ENCODE results near the gene ATP5F1C. TPM values are rescaled to one million over a fixed set of nuclear protein-coding genes. Genes with fewer than 3 reads are reported as not detected.
A peak's percentile ranks its signal among the peaks of the same experiment; 100 is the strongest.
"Not testable (repeated sequence)": the region's sequence is repeated elsewhere in the genome, so short reads cannot be mapped to it uniquely, and the experiment has no call there.

ATP5F1C gene
- total RNA-seq = 100 to 1,000 TPM; 317 to 396 TPM

DNA sequence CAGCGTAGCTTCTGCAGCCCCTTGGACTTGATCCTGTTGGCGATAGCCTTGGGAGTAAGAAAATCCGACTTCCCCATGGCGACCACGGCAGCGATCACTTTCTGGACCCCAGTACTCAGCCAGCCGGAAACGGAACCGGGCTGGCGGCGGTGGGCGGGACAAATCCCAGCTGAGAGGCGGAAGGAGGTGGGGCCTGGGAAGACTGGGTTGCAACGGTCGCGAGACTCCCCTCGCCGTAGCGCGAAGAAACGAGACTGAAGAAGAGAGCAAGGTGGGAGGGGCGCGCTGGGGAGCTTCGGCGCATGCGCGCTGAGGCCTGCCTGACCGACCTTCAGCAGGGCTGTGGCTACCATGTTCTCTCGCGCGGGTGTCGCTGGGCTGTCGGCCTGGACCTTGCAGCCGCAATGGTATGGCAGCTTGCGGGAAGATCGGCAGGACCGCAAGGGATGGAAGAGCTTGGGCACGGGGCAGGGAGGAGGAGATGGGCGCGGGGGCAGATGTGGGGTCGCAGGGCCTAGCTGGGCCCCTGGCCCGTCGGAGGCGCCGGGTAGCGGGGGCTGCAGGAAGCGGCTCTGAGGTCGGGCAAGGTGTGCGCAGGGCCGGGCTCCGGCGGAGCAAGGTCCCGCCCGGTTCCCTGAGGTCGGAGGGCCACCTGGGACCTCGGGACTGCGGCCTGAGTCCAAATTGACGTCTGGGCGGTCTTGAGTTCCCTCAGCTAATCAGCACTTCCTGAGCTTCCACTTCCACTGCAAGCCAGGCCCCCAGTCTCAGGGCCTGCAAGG, at the start of gene ATP5F1C, which contains the start of gene KIN:
ATP5F1C (plus strand) TSS at position 321 of the 782 bp plus-strand sequence; CDS start at position 352, 31 bp downstream.
KIN (minus strand) TSS at position 137 of the 782 bp plus-strand sequence; CDS start at position 77, 60 bp downstream.
- DNase-seq (peak; percentile 98), ATAC-seq (peak; percentile 96)
- no peak within 1 kb of the TSS for H3K4me3 Mint-ChIP-seq
- POLR2A ChIA-PET = interaction anchor here (0.6 to 3.1 kb wide), 5 partner anchors 12 to 1625 kb away, joined by 3 to 26 read pairs (median 3); partner anchors contain the start of gene TAF3
- H3K9me3 Mint-ChIP-seq (ENCODE audit: low read depth) = no peaks in the 10 kb centered on the region
- H3K27ac Mint-ChIP-seq = no peak within 1 kb of the TSS
- no peaks in the 10 kb centered on the region for H3K27me3 Mint-ChIP-seq
- peaks cover 54% of the 10 kb centered on the region for H3K4me1 Mint-ChIP-seq
- peaks cover 29% of the 10 kb centered on the region for H3K36me3 Mint-ChIP-seq (ENCODE audit: low read depth)
- CTCF ChIA-PET = interaction anchor here (0.7 to 2.5 kb wide), 6 partner anchors 9 to 366 kb away, joined by 3 to 14 read pairs (median 5); partner anchors contain the start of gene TAF3
- intact Hi-C loops (cut with DNase I, micrococcal nuclease) = loop anchor here (1.0 to 2.0 kb wide), 2 partner anchors 30 to 265 kb away; partner anchors contain the start of gene TAF3 (in 2 of the 2)

DNA sequence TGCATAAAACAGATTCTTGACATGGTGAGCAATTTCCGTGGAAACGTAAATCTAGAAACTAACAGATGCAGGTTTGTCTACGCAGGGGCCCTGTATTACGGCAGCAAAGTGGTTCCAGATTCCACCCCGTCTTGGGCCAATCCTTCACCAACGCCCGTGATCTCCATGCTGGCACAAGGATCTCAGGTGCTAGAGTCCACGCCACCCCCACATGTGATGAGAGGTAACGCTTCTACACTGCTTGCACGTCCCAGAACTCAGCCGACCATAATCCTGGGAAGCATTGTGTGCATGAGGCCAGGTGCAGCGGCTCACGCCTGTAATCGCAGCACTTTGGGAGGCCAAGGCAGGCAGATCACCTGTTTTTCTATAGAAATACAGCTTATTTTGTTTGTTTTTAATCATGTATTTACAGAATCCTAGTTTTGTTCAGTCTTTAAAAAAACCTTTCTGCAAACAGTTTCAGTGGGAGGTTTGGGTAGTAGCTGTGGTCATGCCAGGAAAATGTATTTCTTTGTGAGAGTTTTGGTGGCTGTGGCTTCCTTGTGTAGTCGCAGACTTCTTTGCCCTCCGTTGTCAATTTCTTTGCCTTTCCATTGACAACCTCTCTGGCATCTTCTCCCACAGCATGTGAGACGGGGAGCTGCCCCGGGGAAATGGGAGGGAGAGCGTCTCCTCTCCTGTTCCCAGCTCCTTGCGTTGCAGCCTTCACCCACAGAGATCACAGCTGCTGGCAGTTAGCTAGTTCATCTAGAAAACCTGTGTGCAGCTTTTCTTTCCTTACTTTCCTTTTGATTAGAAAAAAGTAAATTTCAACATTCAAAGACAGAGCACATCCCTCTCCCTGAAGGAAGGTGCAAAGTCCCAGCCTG, 49.2 kb upstream of the ATP5F1C start:
- ATAC-seq (no peak), DNase-seq (no peak)
- CTCF ChIA-PET = interaction anchor here (0.8 to 0.9 kb wide), 2 partner anchors 16 to 1216 kb away, joined by 3 read pairs; no protein-coding TSS in a partner anchor
- peaks cover 2% of the 10 kb centered on the region for H3K27me3 Mint-ChIP-seq
- POLR2A ChIA-PET = no interaction called here
- H3K4me3 Mint-ChIP-seq = no peak overlapping the region
- H3K4me1 Mint-ChIP-seq = no peaks in the 10 kb centered on the region
- no peaks in the 10 kb centered on the region for H3K9me3 Mint-ChIP-seq (ENCODE audit: low read depth)
- intact Hi-C loops (cut with DNase I, micrococcal nuclease) = no loop called here
- no peaks in the 10 kb centered on the region for H3K36me3 Mint-ChIP-seq (ENCODE audit: low read depth)
- H3K27ac Mint-ChIP-seq = no peak overlapping the region

DNA sequence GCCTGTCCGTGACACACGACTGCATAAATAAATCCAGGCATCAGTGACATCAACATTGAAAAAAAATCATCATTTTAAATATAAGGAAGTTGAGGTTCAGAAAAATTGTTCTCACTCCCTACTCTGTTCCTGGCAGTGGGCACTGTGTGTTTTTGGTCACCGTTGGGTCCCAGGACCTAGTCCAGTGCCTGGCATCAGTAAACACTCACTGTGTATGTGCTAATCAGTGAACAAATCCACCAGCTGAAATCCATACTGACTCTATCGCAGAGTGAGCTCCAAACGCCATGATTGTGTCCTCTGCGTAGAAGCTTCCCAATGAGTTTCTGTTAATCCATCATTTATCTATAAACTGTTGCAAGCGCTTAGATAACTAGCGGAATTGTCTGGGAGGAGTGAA, 43.7 kb upstream of the ATP5F1C start:
- POLR2A ChIA-PET = no interaction called here

GRCh38 chr10:7748637-7749036, 39.3 kb upstream of the ATP5F1C start:
- DNase-seq, POLR2A ChIA-PET, ATAC-seq: not testable (repeated sequence)

More for the DNA sequence above, 43.7 kb upstream of the ATP5F1C start:
- Mint-ChIP-seq H3K36me3 (ENCODE audit: low read depth) (no peaks in the 10 kb centered on the region), H3K4me1 (no peaks in the 10 kb centered on the region), H3K4me3 (no peak overlapping the region), H3K27me3 (peaks cover 2% of the 10 kb centered on the region), H3K9me3 (ENCODE audit: low read depth) (no peaks in the 10 kb centered on the region), H3K27ac (no peak overlapping the region)
- CTCF ChIA-PET = no interaction called here
- intact Hi-C loops (cut with DNase I, micrococcal nuclease) = no loop called here
- no peak for DNase-seq
- ATAC-seq = no peak

GRCh38 chr10:7750222-7750621, 37.8 kb upstream of the ATP5F1C start:
- ChIA-PET CTCF (no interaction called here), POLR2A (interaction anchor here (0.7 kb wide), 1 partner anchor 459 kb away, joined by 4 read pairs; no protein-coding TSS in a partner anchor)
- Mint-ChIP-seq H3K4me1 (no peaks in the 10 kb centered on the region), H3K27ac (no peak overlapping the region), H3K27me3 (no peaks in the 10 kb centered on the region), H3K9me3 (ENCODE audit: low read depth) (no peaks in the 10 kb centered on the region), H3K4me3 (no peak overlapping the region), H3K36me3 (ENCODE audit: low read depth) (peaks cover 24% of the 10 kb centered on the region)
- intact Hi-C loops (cut with DNase I, micrococcal nuclease) = loop anchor here (10.0 kb wide), 2 partner anchors 225 to 1455 kb away; no protein-coding TSS in a partner anchor
- ATAC-seq (no peak), DNase-seq (no peak)

More at GRCh38 chr10:7748637-7749036, 39.3 kb upstream of the ATP5F1C start:
- CTCF ChIA-PET; intact Hi-C loops (cut with DNase I, micrococcal nuclease); H3K4me3 Mint-ChIP-seq; H3K27me3 Mint-ChIP-seq; H3K27ac Mint-ChIP-seq; H3K4me1 Mint-ChIP-seq; H3K9me3 Mint-ChIP-seq (ENCODE audit: low read depth): not testable (repeated sequence)
- peaks cover 14% of the 10 kb centered on the region for H3K36me3 Mint-ChIP-seq (ENCODE audit: low read depth)

- CTCF ChIA-PET = no interaction called here
- Mint-ChIP-seq H3K27ac (peak overlapping the region; percentile 60), H3K4me1 (no peaks in the 10 kb centered on the region), H3K36me3 (ENCODE audit: low read depth) (peaks cover 27% of the 10 kb centered on the region), H3K9me3 (ENCODE audit: low read depth) (no peaks in the 10 kb centered on the region), H3K27me3 (no peaks in the 10 kb centered on the region), H3K4me3 (no peak overlapping the region)
- POLR2A ChIA-PET = no interaction called here
- no peak for ATAC-seq
- intact Hi-C loops (cut with DNase I, micrococcal nuclease) = loop anchor here (10.0 kb wide), 2 partner anchors 227 to 1453 kb away; no protein-coding TSS in a partner anchor
- DNase-seq = no peak
These were observed 35.7 kb upstream of the ATP5F1C start for GRCh38 chr10:7752251-7752650.

DNA sequence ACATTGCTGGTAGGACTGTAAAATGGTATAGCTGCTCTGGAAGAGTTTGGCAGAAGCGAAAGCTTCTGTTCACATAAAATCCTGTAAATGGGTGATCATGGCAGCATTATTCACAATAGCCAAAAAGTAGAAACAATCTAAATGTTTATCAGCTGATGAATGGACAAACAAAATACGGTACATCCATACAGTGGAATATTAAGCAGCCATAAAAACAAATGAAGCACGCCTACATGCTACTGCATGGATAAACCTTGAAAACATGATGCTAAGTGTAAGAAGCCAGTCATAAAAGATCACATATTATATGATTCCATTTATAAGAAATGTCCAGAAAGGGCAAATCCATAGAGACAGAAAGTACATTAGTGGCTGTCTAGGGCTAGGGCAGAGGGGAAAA, 32.9 kb upstream of the ATP5F1C start:
- H3K9me3 Mint-ChIP-seq (ENCODE audit: low read depth) = no peaks in the 10 kb centered on the region
- no peak overlapping the region for H3K27ac Mint-ChIP-seq
- no peak for DNase-seq
- intact Hi-C loops (cut with DNase I, micrococcal nuclease) = loop anchor here (10.0 kb wide), 2 partner anchors 230 to 1450 kb away; no protein-coding TSS in a partner anchor
- no peak for ATAC-seq
- no peaks in the 10 kb centered on the region for H3K4me1 Mint-ChIP-seq
- POLR2A ChIA-PET = no interaction called here
- H3K4me3 Mint-ChIP-seq = no peak overlapping the region
- peaks cover 38% of the 10 kb centered on the region for H3K36me3 Mint-ChIP-seq (ENCODE audit: low read depth)
- CTCF ChIA-PET = interaction anchor here (1.4 kb wide), 1 partner anchor 16 kb away, joined by 3 read pairs; no protein-coding TSS in a partner anchor
- no peaks in the 10 kb centered on the region for H3K27me3 Mint-ChIP-seq

- ChIA-PET CTCF (interaction anchor here (0.6 to 1.0 kb wide), 3 partner anchors 20 to 1824 kb away, joined by 3 to 4 read pairs (median 4); partner anchors contain the start of genes ATP5F1C and KIN), POLR2A (interaction anchor here (0.6 kb wide), 1 partner anchor 309 kb away, joined by 6 read pairs; no protein-coding TSS in a partner anchor)
- DNase-seq (peak; percentile 49), ATAC-seq (peak; percentile 53)
- intact Hi-C loops (cut with DNase I, micrococcal nuclease) = loop anchor here (1.0 to 10.0 kb wide), 3 partner anchors 232 to 1549 kb away; no protein-coding TSS in a partner anchor
- Mint-ChIP-seq H3K4me3 (no peak overlapping the region), H3K27ac (no peak overlapping the region), H3K4me1 (no peaks in the 10 kb centered on the region), H3K27me3 (no peaks in the 10 kb centered on the region), H3K9me3 (ENCODE audit: low read depth) (no peaks in the 10 kb centered on the region), H3K36me3 (ENCODE audit: low read depth) (peaks cover 46% of the 10 kb centered on the region)
These were observed 31.5 kb upstream of the ATP5F1C start for GRCh38 chr10:7756360-7756992.

- Mint-ChIP-seq H3K27me3 (no peaks in the 10 kb centered on the region), H3K27ac (no peak overlapping the region), H3K36me3 (ENCODE audit: low read depth) (peaks cover 39% of the 10 kb centered on the region), H3K9me3 (ENCODE audit: low read depth) (no peaks in the 10 kb centered on the region), H3K4me1 (no peaks in the 10 kb centered on the region), H3K4me3 (no peak overlapping the region)
- intact Hi-C loops (cut with DNase I, micrococcal nuclease) = no loop called here
- no peak for ATAC-seq
- POLR2A ChIA-PET = no interaction called here
- no peak for DNase-seq
- CTCF ChIA-PET = no interaction called here
These were observed 24.0 kb upstream of the ATP5F1C start for GRCh38 chr10:7763929-7764328.

DNA sequence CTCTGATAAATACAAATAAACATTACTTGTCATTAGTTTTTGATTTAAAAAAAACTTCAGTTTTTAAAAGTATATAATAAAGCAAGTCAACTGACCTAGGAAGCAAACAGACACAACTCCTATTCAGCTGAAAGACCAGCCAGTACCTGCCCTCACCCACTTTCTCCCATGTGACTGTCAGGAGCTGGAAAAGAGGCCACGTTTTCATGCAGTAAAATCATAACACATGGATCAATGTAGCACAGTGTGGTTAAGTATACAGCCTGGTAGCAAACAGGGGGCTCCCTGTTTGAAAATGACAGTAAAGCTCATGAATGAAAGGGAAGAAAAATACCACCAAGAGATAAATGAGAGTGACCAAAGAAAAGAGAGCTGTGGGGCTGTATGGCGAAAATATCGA, 21.7 kb upstream of the ATP5F1C start:
- H3K27ac Mint-ChIP-seq = no peak overlapping the region
- intact Hi-C loops (cut with DNase I, micrococcal nuclease) = no loop called here
- H3K4me1 Mint-ChIP-seq = no peaks in the 10 kb centered on the region
- H3K4me3 Mint-ChIP-seq = no peak overlapping the region
- H3K9me3 Mint-ChIP-seq (ENCODE audit: low read depth) = no peaks in the 10 kb centered on the region
- DNase-seq = no peak
- ATAC-seq = no peak
- ChIA-PET CTCF (no interaction called here), POLR2A (no interaction called here)
- H3K36me3 Mint-ChIP-seq (ENCODE audit: low read depth) = peaks cover 31% of the 10 kb centered on the region
- no peaks in the 10 kb centered on the region for H3K27me3 Mint-ChIP-seq

DNA sequence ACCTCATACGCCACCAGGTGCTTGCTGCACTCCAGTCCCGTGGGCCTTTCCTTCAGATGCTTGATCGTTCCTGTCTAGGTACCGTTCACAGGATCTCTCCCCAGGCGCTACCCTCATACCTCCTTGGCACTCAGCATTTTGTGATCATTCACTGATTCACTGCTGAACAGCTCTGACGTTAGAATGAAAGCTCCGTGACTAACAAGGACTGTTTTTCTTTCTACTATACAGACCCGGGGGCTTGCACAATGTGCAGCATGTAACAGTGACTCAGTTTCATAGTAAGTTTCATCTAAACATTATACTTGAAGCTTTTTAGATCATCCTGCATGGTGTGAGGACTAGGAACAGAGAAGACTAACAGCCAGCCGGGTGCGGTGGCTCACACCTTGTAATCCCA, 20.8 kb upstream of the ATP5F1C start:
- Mint-ChIP-seq H3K4me1 (no peaks in the 10 kb centered on the region), H3K27me3 (no peaks in the 10 kb centered on the region), H3K36me3 (ENCODE audit: low read depth) (peaks cover 31% of the 10 kb centered on the region), H3K4me3 (no peak overlapping the region), H3K27ac (no peak overlapping the region), H3K9me3 (ENCODE audit: low read depth) (no peaks in the 10 kb centered on the region)
- ChIA-PET POLR2A (no interaction called here), CTCF (no interaction called here)
- intact Hi-C loops (cut with DNase I, micrococcal nuclease) = no loop called here
- DNase-seq (no peak), ATAC-seq (peak; percentile 30)

All from activated CD4-positive, alpha-beta T cell treated with anti-CD3 and anti-CD28 coated beads for 36 hours (primary cell).